Measurements from ENCODE around the gene TEX19. TPM values are rescaled to one million over a fixed set of nuclear protein-coding genes. Genes with fewer than 3 reads are reported as not detected.
A peak's percentile ranks its signal among the peaks of the same experiment; 100 is the strongest.

Gene TEX19
- total RNA-seq, 1 donor from 2014 or later, result not detected

DNA sequence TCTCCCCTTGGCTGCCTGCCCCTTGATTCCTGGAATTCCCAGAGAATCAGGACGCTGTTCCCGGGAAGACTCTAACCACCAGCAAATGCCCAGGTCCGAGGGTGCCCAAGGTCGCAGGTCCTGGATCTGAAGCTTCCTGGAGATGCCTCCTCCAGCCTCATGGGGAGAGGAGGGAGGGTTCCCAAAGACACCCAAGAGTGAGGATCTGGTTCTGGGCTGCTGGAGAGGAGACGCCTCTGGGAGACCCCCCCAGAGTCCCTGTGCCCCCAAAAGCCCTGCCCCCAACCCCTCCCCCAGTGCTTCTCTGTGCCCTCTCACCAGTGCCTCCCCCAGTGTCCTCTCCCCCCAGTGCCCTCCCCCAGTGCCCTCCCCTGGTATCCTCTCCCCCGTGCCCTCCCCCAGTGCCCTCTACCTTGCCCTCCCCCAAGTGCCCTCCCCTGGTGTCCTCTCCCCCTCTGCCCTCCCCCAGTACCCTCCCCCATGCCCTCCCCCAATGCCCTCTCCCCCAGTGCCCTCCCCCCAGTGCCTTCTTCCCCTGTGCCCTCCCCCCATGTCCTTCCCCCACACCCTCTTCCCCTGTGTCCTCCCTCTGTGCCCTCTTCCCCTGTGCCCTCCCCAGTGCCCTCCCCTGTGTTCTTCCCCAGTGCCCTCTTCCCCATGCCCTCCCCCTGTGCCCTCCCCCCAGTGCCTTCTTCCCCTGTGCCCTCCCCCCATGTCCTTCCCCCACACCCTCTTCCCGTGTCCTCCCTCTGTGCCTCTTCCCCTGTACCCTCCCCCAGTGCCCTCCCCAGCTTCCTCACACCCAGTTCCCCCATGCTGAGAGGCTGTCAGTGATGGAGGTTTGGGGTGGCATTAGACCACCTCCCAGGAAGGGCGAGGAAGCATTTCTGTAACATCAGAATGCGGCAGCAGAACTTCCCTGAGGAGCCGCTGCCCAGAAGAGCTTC lies 19.1 kb upstream of the TEX19 start:
- peak overlapping the region; percentile 60 for H3K27ac ChIP-seq
- H3K4me3 ChIP-seq, result peak overlapping the region; percentile 21
- H3K4me1 ChIP-seq, result peaks cover 19% of the 10 kb centered on the region
- no peak for DNase-seq
- TF ChIP-seq, protein P1, sequence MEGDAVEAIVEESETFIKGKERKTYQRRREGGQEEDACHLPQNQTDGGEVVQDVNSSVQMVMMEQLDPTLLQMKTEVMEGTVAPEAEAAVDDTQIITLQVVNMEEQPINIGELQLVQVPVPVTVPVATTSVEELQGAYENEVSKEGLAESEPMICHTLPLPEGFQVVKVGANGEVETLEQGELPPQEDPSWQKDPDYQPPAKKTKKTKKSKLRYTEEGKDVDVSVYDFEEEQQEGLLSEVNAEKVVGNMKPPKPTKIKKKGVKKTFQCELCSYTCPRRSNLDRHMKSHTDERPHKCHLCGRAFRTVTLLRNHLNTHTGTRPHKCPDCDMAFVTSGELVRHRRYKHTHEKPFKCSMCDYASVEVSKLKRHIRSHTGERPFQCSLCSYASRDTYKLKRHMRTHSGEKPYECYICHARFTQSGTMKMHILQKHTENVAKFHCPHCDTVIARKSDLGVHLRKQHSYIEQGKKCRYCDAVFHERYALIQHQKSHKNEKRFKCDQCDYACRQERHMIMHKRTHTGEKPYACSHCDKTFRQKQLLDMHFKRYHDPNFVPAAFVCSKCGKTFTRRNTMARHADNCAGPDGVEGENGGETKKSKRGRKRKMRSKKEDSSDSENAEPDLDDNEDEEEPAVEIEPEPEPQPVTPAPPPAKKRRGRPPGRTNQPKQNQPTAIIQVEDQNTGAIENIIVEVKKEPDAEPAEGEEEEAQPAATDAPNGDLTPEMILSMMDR (IDR thresholded peaks at IDR 0.05), result no peak
- ATAC-seq, result peak; percentile 61
- H3K9me3 ChIP-seq, result no peaks in the 10 kb centered on the region
- H3K27me3 ChIP-seq, result no peaks in the 10 kb centered on the region
- intact Hi-C loops (cut with DNase I), result loop anchor here (10.0 kb wide), 1 partner anchor 305 kb away; the partner anchor contains the start of genes DCXR and RAC3
- no peaks in the 10 kb centered on the region for H3K36me3 ChIP-seq

DNA sequence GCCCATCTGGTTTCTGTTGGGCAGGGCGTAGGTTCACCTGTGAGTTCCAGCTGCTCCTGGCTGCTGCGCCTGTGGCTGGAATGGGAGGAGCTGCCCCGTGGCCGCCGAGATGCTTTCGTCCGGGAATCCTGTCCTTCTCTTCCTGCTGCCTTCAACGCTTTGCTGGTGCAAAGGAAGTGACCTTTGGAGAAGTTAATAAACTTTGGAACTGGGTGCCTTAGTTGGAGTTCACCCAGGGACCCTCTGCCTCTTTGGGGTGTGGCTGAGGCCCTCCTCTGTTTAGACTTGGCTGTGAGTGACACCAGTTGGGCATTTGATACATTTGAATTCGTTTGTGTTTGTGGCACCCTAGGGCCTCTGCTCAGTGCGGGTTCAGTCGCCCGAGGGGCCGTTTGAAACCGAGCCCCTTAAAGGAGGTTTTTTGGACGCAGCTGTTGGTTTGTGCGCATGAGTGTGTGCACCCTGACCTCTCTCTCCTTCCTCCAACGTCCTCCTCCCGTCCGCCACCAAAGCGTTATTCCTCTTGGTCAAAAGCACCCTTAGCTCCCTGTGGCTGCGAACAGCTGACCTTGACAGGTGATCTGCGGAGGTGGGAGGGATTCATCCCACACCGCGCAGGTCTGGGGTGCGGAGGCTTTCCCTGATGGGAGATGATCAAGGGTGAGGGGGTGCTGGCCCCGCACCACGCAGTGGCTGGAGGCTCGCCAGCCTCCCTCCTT lies 16.5 kb upstream of the TEX19 start:
- no peak for DNase-seq
- no peak for ATAC-seq
- intact Hi-C loops (cut with DNase I), result no loop called here
- no peaks in the 10 kb centered on the region for H3K9me3 ChIP-seq
- TF ChIP-seq, protein P1 (IDR thresholded peaks at IDR 0.05), result no peak
- H3K36me3 ChIP-seq, result no peaks in the 10 kb centered on the region
- H3K27ac ChIP-seq, result no peak overlapping the region
- no peak overlapping the region for H3K4me3 ChIP-seq
- no peaks in the 10 kb centered on the region for H3K27me3 ChIP-seq
- H3K4me1 ChIP-seq, result peaks cover 13% of the 10 kb centered on the region

DNA sequence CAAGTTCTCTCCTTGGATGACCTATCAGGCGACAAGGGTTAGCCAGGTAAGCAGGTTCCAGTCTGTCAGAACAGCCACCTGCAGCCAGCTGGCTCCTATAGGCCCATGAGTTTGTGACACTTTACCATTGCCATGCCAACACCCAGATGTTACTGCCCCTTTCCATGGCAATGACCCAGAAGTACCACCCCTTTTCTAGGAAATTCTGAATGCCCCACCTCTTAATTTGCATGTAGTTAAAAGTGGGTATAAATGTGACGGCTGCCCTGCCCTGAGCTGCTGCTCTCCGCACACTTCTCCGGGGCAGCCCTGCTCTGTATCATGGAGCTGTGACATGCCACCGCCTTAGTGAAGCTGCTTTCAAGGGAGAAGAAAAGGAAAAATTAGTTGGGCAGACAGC lies 15.5 kb upstream of the TEX19 start:
- no peaks in the 10 kb centered on the region for H3K9me3 ChIP-seq
- peaks cover 4% of the 10 kb centered on the region for H3K27me3 ChIP-seq
- H3K36me3 ChIP-seq, result no peaks in the 10 kb centered on the region
- no peak overlapping the region for H3K27ac ChIP-seq
- H3K4me1 ChIP-seq, result peaks cover 11% of the 10 kb centered on the region
- no peak overlapping the region for H3K4me3 ChIP-seq
- ATAC-seq (no peak), DNase-seq (no peak)
- TF ChIP-seq, protein P1 (IDR thresholded peaks at IDR 0.05), result no peak
- intact Hi-C loops (cut with DNase I), result no loop called here

DNA sequence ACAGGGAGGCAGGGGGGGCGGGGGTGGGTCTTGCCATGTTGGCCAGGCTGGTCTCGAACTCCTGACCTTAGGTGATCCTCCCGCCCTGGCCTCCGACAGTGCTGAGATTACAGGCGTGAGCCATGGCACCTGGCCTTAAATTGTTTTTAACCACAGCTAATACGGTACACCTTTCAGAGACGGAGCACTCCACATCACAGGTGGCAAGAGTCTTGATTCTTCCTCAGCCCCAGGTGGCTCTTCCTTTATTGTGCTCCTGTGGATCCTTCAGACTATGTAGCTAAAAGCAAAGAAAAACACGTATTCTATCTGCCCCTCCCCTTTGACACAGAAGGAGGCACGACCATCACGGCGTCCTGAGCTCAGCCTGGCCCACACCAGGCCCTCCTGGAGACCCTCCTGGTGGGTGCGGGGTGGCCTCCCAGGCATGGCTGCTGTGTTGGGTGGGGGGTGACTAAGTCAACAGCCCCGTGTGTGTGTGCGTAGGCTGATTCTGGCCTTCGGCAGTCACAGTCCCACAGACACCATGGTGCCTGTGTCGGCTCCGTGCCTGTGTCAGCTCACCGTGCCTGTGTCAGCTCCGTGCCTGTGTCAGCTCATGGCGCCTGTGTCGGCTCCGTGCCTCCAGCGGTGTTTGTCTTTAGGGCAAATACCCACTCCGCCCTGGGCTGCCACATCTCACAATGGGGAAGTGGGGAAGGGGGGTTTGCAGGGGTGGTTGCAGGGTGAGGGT lies 14.7 kb upstream of the TEX19 start:
- no peaks in the 10 kb centered on the region for H3K36me3 ChIP-seq
- DNase-seq (no peak), ATAC-seq (peak; percentile 26)
- no peaks in the 10 kb centered on the region for H3K9me3 ChIP-seq
- TF ChIP-seq, protein P1 (IDR thresholded peaks at IDR 0.05), result no peak
- peaks cover 3% of the 10 kb centered on the region for H3K4me1 ChIP-seq
- H3K27me3 ChIP-seq, result peaks cover 5% of the 10 kb centered on the region
- intact Hi-C loops (cut with DNase I), result no loop called here
- H3K4me3 ChIP-seq, result no peak overlapping the region
- no peak overlapping the region for H3K27ac ChIP-seq

DNA sequence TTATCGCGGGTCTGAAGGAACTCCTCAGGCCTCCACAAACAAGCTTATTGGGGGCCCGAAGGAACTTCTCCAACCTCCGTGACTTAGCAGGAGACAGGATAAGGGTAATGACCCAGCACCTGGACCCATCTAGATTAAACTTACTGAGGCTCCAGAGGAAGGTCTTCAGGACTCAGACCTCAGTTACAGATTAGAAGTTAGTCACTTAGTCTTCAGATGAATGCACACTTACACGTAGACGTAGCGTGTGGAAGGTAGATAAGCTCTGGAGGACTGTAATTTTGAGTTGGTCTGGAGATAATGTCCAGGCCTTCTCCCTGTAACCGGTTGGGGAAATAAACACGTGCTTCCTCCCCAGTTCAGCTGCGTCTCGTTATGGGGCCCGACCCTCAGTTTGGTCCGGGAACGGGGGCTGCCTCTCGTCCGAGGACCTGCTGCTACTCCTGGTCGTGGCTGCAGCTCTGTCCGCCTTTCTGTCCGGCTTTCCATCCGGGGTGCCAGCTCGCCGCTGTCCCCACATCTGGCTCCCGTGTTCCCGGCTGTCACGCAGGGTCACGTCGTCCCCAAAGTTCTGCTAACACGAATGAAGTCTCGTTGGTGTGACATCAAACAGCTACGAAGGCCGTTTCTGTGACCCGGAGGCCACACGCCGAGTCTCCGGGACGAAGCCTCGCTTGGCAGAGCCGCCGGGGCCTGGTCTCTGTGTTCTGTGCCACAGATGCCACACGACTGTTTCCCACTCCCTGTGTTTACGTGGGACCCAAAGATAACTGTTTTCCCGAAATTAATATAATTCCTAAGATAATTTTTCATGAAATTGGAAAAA lies 13.7 kb upstream of the TEX19 start:
- Histone ChIP-seq H3K9me3 (no peaks in the 10 kb centered on the region), H3K27ac (no peak overlapping the region), H3K36me3 (no peaks in the 10 kb centered on the region), H3K27me3 (peaks cover 8% of the 10 kb centered on the region), H3K4me3 (no peak overlapping the region), H3K4me1 (no peaks in the 10 kb centered on the region)
- DNase-seq, result no peak
- TF ChIP-seq, protein P1 (IDR thresholded peaks at IDR 0.05), result no peak
- intact Hi-C loops (cut with DNase I), result no loop called here
- ATAC-seq, result no peak
